SU-DHL-6 (cell line): ENCODE data around the gene B3GALT6.

Source experiments
- EZH2phosphoT487 ChIP-seq: fragments of 200-600 bp; sonication (generic), shearing (Covaris generic); conservative IDR thresholded peaks from 2 replicates; pipeline ENCODE4 v1.6.1; 2018; ENCODE audit warnings: mild to moderate bottlenecking, antibody characterized with exemption, low read length, moderate library complexity, mixed read lengths
- TF ChIP-seq, protein P1 (sequence below): fragments of 200-600 bp; sonication (generic); IDR thresholded peaks from one replicate; pipeline ENCODE4 v1.5.1; 2017; ENCODE audit warnings: antibody characterized with exemption, mild to moderate bottlenecking, low read length, moderate library complexity; ENCODE audit not compliant: insufficient read depth, poor library complexity, severe bottlenecking

DNA sequence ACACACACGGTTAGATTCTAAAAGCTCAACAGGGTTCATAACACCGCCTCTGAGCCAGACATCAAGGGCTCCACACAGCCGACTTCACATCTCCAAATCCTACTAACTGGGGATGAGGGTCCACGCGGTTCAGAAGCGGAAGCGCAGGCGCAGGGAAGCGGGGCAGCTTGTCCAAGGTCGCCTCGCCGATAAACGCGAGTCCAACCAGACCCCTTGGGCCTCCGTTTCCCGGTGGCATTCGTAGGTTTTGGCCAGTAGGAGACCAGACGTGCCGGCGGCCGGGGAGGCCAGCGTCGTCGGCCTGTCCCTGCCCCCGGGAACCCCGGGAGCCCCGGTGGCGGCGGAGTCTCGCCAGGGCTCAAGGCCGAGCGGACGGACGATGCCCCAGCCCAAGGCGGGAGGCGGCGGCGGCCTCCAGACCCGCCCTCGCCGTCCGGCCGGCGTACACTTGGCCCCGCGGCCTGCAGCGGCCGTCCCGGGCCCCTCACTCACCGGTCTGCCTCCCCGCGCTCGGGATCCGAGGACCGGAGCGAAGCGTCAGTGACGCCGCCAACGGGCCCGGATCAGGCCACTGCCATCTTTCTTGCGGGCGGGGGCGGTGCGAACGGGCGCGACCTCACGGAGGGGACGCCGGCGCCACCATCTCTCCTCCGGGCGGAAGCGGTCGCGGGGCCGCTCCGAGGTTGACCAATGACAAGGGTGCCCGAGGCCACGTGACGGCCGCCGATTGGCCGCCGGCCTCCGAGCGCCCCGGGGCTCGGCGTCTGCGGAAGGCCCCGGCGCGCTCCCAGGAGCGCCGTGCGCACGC lies 433 bp upstream of the B3GALT6 start, which contains the start of gene SDF4:
- TF ChIP-seq, protein P1, sequence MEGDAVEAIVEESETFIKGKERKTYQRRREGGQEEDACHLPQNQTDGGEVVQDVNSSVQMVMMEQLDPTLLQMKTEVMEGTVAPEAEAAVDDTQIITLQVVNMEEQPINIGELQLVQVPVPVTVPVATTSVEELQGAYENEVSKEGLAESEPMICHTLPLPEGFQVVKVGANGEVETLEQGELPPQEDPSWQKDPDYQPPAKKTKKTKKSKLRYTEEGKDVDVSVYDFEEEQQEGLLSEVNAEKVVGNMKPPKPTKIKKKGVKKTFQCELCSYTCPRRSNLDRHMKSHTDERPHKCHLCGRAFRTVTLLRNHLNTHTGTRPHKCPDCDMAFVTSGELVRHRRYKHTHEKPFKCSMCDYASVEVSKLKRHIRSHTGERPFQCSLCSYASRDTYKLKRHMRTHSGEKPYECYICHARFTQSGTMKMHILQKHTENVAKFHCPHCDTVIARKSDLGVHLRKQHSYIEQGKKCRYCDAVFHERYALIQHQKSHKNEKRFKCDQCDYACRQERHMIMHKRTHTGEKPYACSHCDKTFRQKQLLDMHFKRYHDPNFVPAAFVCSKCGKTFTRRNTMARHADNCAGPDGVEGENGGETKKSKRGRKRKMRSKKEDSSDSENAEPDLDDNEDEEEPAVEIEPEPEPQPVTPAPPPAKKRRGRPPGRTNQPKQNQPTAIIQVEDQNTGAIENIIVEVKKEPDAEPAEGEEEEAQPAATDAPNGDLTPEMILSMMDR, result no peak
- TF ChIP-seq EZH2phosphoT487, result no peak
